Measurements from ENCODE around the gene RAB14. TPM values are rescaled to one million over a fixed set of nuclear protein-coding genes. Genes with fewer than 3 reads are reported as not detected.

RAB14 gene
- 10 to 100 TPM; 43.9 to 66.5 (median 60.7) TPM for total RNA-seq
- 10 to 100 TPM; 30.5 to 38.7 TPM for polyA plus RNA-seq
- 60.7 reads per million, percentile 75 among the genes with 10 or more reads in this experiment for total RNA-seq

DNA sequence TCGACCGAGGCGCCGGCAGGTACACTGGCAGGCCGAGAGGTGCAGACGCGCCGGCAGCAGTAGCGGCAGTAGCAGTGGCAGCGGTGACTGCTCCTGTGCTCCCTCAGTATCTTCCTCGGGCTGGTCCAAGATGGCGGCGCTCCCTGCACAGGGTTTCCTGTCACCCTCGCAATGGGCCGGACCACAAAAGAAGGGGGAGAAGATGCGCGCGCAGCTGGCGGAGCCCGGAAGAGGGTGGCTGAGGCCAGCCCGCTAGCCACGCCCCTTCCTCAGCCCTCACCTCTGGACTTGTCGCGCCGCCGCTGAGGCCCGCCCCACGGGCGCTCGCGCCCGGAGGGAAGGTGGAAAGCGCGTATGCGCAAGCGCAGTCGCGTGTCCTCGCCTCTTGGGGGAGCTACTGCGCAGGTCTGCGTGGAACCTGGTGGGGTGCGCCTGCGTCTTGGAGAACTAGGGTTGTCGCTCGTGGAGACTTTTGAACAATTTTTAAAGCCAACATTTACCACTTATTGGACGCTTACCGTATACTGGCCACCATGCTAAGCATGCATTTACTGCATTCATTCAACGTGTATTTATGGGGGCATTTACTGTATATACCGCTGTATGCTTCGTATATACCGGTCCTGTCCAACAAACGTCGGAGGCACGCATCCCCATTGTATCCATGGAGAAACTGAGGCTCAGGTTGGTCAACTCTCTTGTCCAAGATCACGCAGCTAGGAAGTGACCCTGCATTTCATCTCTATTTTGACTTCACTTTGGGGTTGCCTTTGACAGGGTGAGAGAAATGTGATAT, at the start of gene RAB14:
Gene RAB14, minus strand, starts transcription at position 132 of the 796 bp plus-strand sequence. CDS start 8,457 bp downstream, outside the sequence.
- CTCF ChIA-PET, result interaction anchor here (0.6 to 1.2 kb wide), 3 partner anchors 11 to 167 kb away, joined by 4 to 10 read pairs (median 5); no protein-coding TSS in a partner anchor

DNA sequence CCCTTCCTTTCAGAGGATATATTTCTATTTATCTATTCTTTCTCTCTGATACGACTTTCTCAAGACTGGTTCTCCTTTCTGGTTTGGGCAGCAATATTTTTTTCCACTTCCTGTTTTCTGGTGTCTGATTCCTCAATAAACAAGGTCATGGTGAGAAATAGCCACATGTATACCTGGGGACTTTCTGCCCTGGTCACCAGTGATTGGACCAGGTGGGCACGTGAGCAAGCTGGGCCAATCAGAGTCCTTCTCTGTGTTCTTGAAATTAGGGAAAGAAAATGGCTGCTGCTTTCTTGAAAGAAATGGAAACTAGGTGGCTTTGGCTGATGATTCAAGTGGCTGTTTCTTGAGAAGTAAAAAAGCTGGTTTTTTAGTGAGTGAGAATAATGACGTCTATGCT, 47.9 kb upstream of the RAB14 start:
- Mint-ChIP-seq H3K27me3 (peaks cover 0 to 4% (median 0%) of the 10 kb centered on the region in 5 donors), H3K4me3 (no peak overlapping the region), H3K36me3 (peaks cover 0 to 20% (median 18%) of the 10 kb centered on the region in 5 donors), H3K4me1 (peaks cover 0 to 10% (median 0%) of the 10 kb centered on the region in 7 donors), H3K27ac (no peak overlapping the region), H3K9me3 (peaks cover 0 to 4% (median under 1%) of the 10 kb centered on the region in 11 donors)
- ChIA-PET CTCF (no interaction called here), POLR2A (no interaction called here)
- ATAC-seq (peak; percentile 86), DNase-seq (no peak)
- Histone ChIP-seq H3K9me3 (ENCODE audit: control insufficient read depth in 2 of 3, low read length in 3 of 3) (no peaks in the 10 kb centered on the region), H3K27ac (ENCODE audit: low read depth, low read length) (no peak overlapping the region), H3K36me3 (ENCODE audit: control insufficient read depth in 2 of 3, insufficient read depth in 3 of 3, low read length in 3 of 3) (no peaks in the 10 kb centered on the region), H3K4me1 (ENCODE audit: control insufficient read depth in 2 of 2, insufficient read depth in 2 of 2, low read length in 2 of 2) (no peaks in the 10 kb centered on the region), H3K4me3 (ENCODE audit: low read length) (no peak overlapping the region), H3K27me3 (ENCODE audit: control insufficient read depth in 2 of 2, insufficient read depth in 2 of 2, low read length in 2 of 2) (no peaks in the 10 kb centered on the region)
- intact Hi-C loops (cut with micrococcal nuclease), result no loop called here

More for the DNA sequence above, at the start of gene RAB14:
- POLR2A ChIA-PET, result interaction anchor here (0.7 to 5.0 kb wide), 15 partner anchors 9 to 409 kb away, joined by 3 to 45 read pairs (median 7); partner anchors contain the start of gene FBXW2
- Mint-ChIP-seq H3K36me3 (peaks cover 0 to 9% (median 0%) of the 10 kb centered on the region in 5 donors), H3K9me3 (peaks cover 0 to 5% (median 0%) of the 10 kb centered on the region in 11 donors), H3K4me3 (peak within 1 kb of the TSS; percentile 79 to 100 (median 94)), H3K27me3 (peaks cover 0 to 3% (median 0%) of the 10 kb centered on the region in 5 donors), H3K4me1 (peaks cover 33 to 62% (median 50%) of the 10 kb centered on the region in 7 donors), H3K27ac (peak within 1 kb of the TSS; percentile 88 to 98 (median 95))
- Histone ChIP-seq H3K9me3 (ENCODE audit: control insufficient read depth in 2 of 3, low read length in 3 of 3) (no peaks in the 10 kb centered on the region), H3K27ac (ENCODE audit: low read depth, low read length) (peak within 1 kb of the TSS; percentile 92), H3K4me3 (ENCODE audit: low read length) (peak within 1 kb of the TSS; percentile 71), H3K27me3 (ENCODE audit: control insufficient read depth in 2 of 2, insufficient read depth in 2 of 2, low read length in 2 of 2) (no peaks in the 10 kb centered on the region), H3K4me1 (ENCODE audit: control insufficient read depth in 2 of 2, insufficient read depth in 2 of 2, low read length in 2 of 2) (peaks cover 24 to 34% of the 10 kb centered on the region in 2 donors), H3K36me3 (ENCODE audit: control insufficient read depth in 2 of 3, insufficient read depth in 3 of 3, low read length in 3 of 3) (peaks cover 0 to 4% (median 0%) of the 10 kb centered on the region in 3 experiments)
- ATAC-seq, result peak; percentile 95
- DNase-seq, result peak; percentile 99 to 100 (median 100)
- intact Hi-C loops (cut with micrococcal nuclease), result loop anchor here (1.0 to 5.0 kb wide), 17 partner anchors 10 to 620 kb away; partner anchors contain the start of genes FBXW2 (in 2 of the 2), MEGF9 (in 2 of the 2), STOM (in 2 of the 2) and CDK5RAP2 (in 1 of the 2)

DNA sequence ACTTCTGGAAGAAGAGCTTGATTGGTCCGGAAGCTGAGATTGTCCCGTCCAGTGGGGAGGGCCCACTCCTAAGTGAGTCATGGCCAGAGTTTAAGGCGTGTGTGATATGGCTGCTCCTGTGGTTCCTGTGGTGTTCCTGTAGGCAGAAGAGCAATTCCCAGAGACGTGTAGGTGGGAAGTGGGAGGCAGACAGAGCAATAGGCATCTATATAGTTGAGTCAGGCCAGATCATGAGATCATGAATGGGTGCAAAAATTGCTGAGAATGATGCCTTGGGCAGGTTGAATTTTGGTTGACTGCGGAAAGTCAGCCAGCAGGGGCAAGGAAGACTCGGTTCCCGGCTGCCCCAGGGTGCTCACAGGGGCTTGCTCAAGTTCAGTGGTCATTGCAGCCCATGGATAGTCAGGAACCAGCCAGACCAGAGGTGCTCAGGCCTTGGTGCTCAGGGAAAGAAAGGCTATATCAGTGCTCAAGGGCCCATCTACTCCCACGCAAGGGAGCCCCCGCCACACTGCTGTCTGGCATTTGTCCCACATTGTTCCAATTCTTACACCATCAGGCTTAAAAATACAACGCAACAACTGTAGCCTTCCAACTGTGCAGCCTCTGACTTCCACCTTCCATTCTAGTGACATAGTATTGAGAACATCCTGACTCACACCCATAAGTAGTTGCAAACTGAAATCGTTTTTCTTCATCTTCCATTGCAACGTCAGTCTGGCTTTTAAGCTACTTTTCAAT, 45.3 kb upstream of the RAB14 start:
- no peak overlapping the region for H3K4me3 Mint-ChIP-seq
- H3K9me3 Mint-ChIP-seq, result peaks cover 1 to 17% (median 9%) of the 10 kb centered on the region in 11 donors
- no peak overlapping the region for H3K27ac ChIP-seq (ENCODE audit: low read depth, low read length)
- ChIA-PET CTCF (no interaction called here), POLR2A (no interaction called here)
- peaks cover 0 to 4% (median 0%) of the 10 kb centered on the region in 7 donors for H3K4me1 Mint-ChIP-seq
- intact Hi-C loops (cut with micrococcal nuclease), result no loop called here
- H3K9me3 ChIP-seq (ENCODE audit: control insufficient read depth in 2 of 3, low read length in 3 of 3), result peaks cover 0 to 4% (median 0%) of the 10 kb centered on the region in 3 experiments
- H3K4me1 ChIP-seq (ENCODE audit: control insufficient read depth in 2 of 2, insufficient read depth in 2 of 2, low read length in 2 of 2), result no peaks in the 10 kb centered on the region
- H3K27ac Mint-ChIP-seq, result no peak overlapping the region
- DNase-seq, result no peak
- no peaks in the 10 kb centered on the region for H3K27me3 ChIP-seq (ENCODE audit: control insufficient read depth in 2 of 2, insufficient read depth in 2 of 2, low read length in 2 of 2)
- H3K4me3 ChIP-seq (ENCODE audit: low read length), result no peak overlapping the region
- H3K27me3 Mint-ChIP-seq, result peaks cover 0 to 6% (median 0%) of the 10 kb centered on the region in 5 donors
- ATAC-seq, result no peak
- H3K36me3 ChIP-seq (ENCODE audit: control insufficient read depth in 2 of 3, insufficient read depth in 3 of 3, low read length in 3 of 3), result no peaks in the 10 kb centered on the region
- H3K36me3 Mint-ChIP-seq, result peaks cover 0 to 29% (median 25%) of the 10 kb centered on the region in 5 donors

DNA sequence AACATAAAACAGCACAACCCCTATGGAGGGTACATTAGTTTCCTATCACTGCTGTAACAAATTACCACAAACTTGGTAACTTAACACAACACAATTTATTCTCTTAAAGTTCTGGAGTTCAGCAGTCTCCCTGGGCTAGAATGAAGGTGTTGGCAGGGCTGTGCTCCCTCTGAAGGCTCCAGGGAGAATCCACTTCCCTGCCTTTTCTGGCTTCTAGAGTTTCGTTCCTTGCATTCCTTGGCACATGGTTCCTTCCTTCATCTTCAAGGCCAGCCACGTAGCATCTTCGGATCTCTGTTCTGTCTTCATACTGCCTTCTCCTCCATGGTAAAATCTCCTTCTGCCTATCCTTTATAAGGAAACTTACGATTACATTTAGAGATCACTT, 41.3 kb upstream of the RAB14 start:
- no peaks in the 10 kb centered on the region for H3K4me1 ChIP-seq (ENCODE audit: control insufficient read depth in 2 of 2, insufficient read depth in 2 of 2, low read length in 2 of 2)
- DNase-seq (no peak), ATAC-seq (no peak)
- H3K4me3 Mint-ChIP-seq, result no peak overlapping the region
- ChIA-PET POLR2A (no interaction called here), CTCF (no interaction called here)
- H3K27me3 Mint-ChIP-seq, result peaks cover 0 to 11% (median 0%) of the 10 kb centered on the region in 5 donors
- H3K36me3 Mint-ChIP-seq, result peaks cover 2 to 43% (median 20%) of the 10 kb centered on the region in 5 donors
- H3K4me3 ChIP-seq (ENCODE audit: low read length), result no peak overlapping the region
- H3K27me3 ChIP-seq (ENCODE audit: control insufficient read depth in 2 of 2, insufficient read depth in 2 of 2, low read length in 2 of 2), result no peaks in the 10 kb centered on the region
- peaks cover 0 to 4% (median 0%) of the 10 kb centered on the region in 3 experiments for H3K9me3 ChIP-seq (ENCODE audit: control insufficient read depth in 2 of 3, low read length in 3 of 3)
- intact Hi-C loops (cut with micrococcal nuclease), result no loop called here
- peaks cover 1 to 17% (median 8%) of the 10 kb centered on the region in 11 donors for H3K9me3 Mint-ChIP-seq
- H3K27ac ChIP-seq (ENCODE audit: low read depth, low read length), result no peak overlapping the region
- H3K4me1 Mint-ChIP-seq, result no peaks in the 10 kb centered on the region
- H3K27ac Mint-ChIP-seq, result no peak overlapping the region
- no peaks in the 10 kb centered on the region for H3K36me3 ChIP-seq (ENCODE audit: control insufficient read depth in 2 of 3, insufficient read depth in 3 of 3, low read length in 3 of 3)

DNA sequence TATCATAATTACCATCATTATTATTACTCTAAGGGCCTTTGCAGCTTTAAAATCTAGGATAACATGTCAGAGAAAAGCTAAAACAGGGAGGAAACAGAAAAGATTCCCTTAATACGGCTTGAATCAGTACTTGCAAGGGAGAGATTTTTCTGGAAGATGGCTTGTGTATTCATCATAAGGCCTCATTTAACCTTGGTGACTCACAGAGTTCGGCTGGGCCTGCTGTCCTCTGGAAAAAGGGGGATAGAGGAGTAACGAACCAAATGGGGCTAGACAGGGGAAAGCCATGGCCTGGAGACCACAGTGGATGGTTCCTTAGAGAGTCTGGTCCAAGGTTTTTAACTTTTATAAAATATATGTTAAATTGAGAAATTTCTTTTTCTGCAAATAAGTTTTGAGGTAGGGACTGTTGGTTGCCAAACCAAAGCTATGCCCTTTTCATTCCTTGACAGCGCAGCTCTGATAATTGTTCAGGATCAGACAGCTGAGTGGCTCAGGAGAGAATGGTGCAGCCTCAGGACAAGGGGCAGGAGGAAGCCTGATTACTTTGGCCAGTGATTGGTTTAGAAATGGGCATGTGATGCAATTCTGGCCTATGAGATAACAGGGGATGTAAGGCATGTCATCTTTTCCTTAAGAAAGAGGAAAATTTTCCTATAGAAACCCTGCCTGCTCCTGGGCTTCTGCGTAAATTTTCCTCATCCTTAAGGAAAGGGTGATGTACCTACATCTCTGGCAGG, 40.7 kb upstream of the RAB14 start:
- DNase-seq (no peak), ATAC-seq (no peak)
- Histone ChIP-seq H3K27ac (ENCODE audit: low read depth, low read length) (no peak overlapping the region), H3K9me3 (ENCODE audit: control insufficient read depth in 2 of 3, low read length in 3 of 3) (peaks cover 0 to 4% (median 0%) of the 10 kb centered on the region in 3 experiments), H3K4me1 (ENCODE audit: control insufficient read depth in 2 of 2, insufficient read depth in 2 of 2, low read length in 2 of 2) (no peaks in the 10 kb centered on the region), H3K27me3 (ENCODE audit: control insufficient read depth in 2 of 2, insufficient read depth in 2 of 2, low read length in 2 of 2) (no peaks in the 10 kb centered on the region), H3K4me3 (ENCODE audit: low read length) (no peak overlapping the region), H3K36me3 (ENCODE audit: control insufficient read depth in 2 of 3, insufficient read depth in 3 of 3, low read length in 3 of 3) (no peaks in the 10 kb centered on the region)
- Mint-ChIP-seq H3K9me3 (peaks cover 1 to 17% (median 8%) of the 10 kb centered on the region in 11 donors), H3K27me3 (peaks cover 0 to 11% (median 0%) of the 10 kb centered on the region in 5 donors), H3K4me3 (no peak overlapping the region), H3K27ac (no peak overlapping the region), H3K36me3 (peaks cover 2 to 41% (median 20%) of the 10 kb centered on the region in 5 donors), H3K4me1 (no peaks in the 10 kb centered on the region)
- POLR2A ChIA-PET, result no interaction called here
- intact Hi-C loops (cut with micrococcal nuclease), result no loop called here
- CTCF ChIA-PET, result no interaction called here

Data from naive thymus-derived CD4-positive, alpha-beta T cell (primary cell).